Neural progenitor cell (in vitro differentiated cells): ENCODE results near the gene SPATA16. TPM values are rescaled to one million over a fixed set of nuclear protein-coding genes. Genes with fewer than 3 reads are reported as not detected.

Source experiments
- DNase-seq: peaks from one replicate; pipeline ENCODE4 v3.0.0-alpha.2; 2016; ENCODE audit warnings: low spot score
- H2AFZ ChIP-seq: fragments of 200-600 bp; sonication (generic); replicated peaks from 2 replicates; pipeline ENCODE4 v1.6.1; 2016; ENCODE audit warnings: antibody characterized with exemption
- H3F3A ChIP-seq: fragments of 200-600 bp; sonication (generic); 2 replicates; pipeline ENCODE4 v1.6.1; 2016; ENCODE audit warnings: antibody characterized with exemption, low read depth
- H3K27ac ChIP-seq: fragments of 200-600 bp; sonication (generic); 2 replicates; pipeline ENCODE4 v1.5.1; 2016; ENCODE audit warnings: mild to moderate bottlenecking
- H3K27me3 ChIP-seq: fragments of 200-600 bp; sonication (generic); 2 replicates; pipeline ENCODE4 v1.6.1; 2016; ENCODE audit warnings: mild to moderate bottlenecking, moderate library complexity
- H3K36me3 ChIP-seq: fragments of 200-600 bp; sonication (generic); 2 replicates; pipeline ENCODE4 v1.5.1; 2016
- H3K4me1 ChIP-seq: fragments of 200-600 bp; sonication (generic); 2 replicates; pipeline ENCODE4 v1.6.1; 2016; ENCODE audit warnings: mixed run types
- H3K4me2 ChIP-seq: fragments of 200-600 bp; sonication (generic); 2 replicates; pipeline ENCODE4 v1.6.1; 2016
- H3K4me3 ChIP-seq: fragments of 200-600 bp; sonication (generic); 2 replicates; pipeline ENCODE4 v1.5.1; 2016
- H3K79me2 ChIP-seq: fragments of 200-600 bp; sonication (generic); 2 replicates; pipeline ENCODE4 v1.6.1; 2016; ENCODE audit warnings: low read depth
- H3K9ac ChIP-seq: fragments of 200-600 bp; sonication (generic); 2 replicates; pipeline ENCODE4 v1.6.1; 2016
- H3K9me3 ChIP-seq: fragments of 200-600 bp; sonication (generic); 2 replicates; pipeline ENCODE4 v1.5.1; 2016; ENCODE audit warnings: low read depth
- H4K20me1 ChIP-seq: fragments of 200-600 bp; sonication (generic); 2 replicates; pipeline ENCODE4 v1.6.1; 2016; ENCODE audit warnings: low read depth
- H3K27ac Mint-ChIP-seq: 3 replicates; pipeline ENCODE4 v1.8.0; 2021; ENCODE audit warnings: mixed read lengths
- H3K27me3 Mint-ChIP-seq: 2 replicates; pipeline ENCODE4 v1.8.0; 2022; ENCODE audit warnings: low read depth, mild to moderate bottlenecking, inconsistent platforms, moderate library complexity, mixed read lengths; ENCODE audit not compliant: insufficient read depth
- H3K36me3 Mint-ChIP-seq: 3 replicates; pipeline ENCODE4 v1.8.0; 2021; ENCODE audit warnings: mixed read lengths
- H3K4me1 Mint-ChIP-seq: 3 replicates; pipeline ENCODE4 v1.8.0; 2021; ENCODE audit warnings: mixed read lengths
- H3K4me3 Mint-ChIP-seq: 3 replicates; pipeline ENCODE4 v1.8.0; 2021; ENCODE audit warnings: mild to moderate bottlenecking, moderate library complexity, mixed read lengths
- H3K9me3 Mint-ChIP-seq: 3 replicates; pipeline ENCODE4 v1.8.0; 2020; ENCODE audit warnings: mixed read lengths
- EZH2 ChIP-seq: fragments of 200-600 bp; sonication (generic); IDR thresholded peaks from 2 replicates; pipeline ENCODE4 v1.6.1; 2017; ENCODE audit warnings: antibody characterized with exemption, mild to moderate bottlenecking, moderate library complexity
- EZH2phosphoT487 ChIP-seq: fragments of 200-600 bp; sonication (generic); IDR thresholded peaks from 2 replicates; pipeline ENCODE4 v1.6.1; 2017; ENCODE audit warnings: antibody characterized with exemption
- total RNA-seq: library from RNA; depleted of rRNA; stranded (reverse); fragments of >200 nt; gene quantifications from 2 replicates; pipeline ENCODE4 v1.2.3, GENCODE V29; 2015; ENCODE audit warnings: low replicate concordance
- TF ChIP-seq, protein P1 (sequence below): fragments of 200-600 bp; sonication (generic); IDR thresholded peaks from 2 replicates; pipeline ENCODE4 v1.5.1; 2017; ENCODE audit warnings: antibody characterized with exemption, mild to moderate bottlenecking

Gene SPATA16
- total RNA-seq, 1 donor from 2014 or later = not detected

GRCh38 chr3:173038484-173038871, 102.6 kb downstream of the SPATA16 start:
- Mint-ChIP-seq H3K9me3 (no peaks in the 10 kb centered on the region), H3K27ac (no peak overlapping the region)
- no peaks in the 10 kb centered on the region for H3K36me3 ChIP-seq

GRCh38 chr3:173037840-173038483, 103.1 kb downstream of the SPATA16 start:
- Histone ChIP-seq H3K4me1 (no peaks in the 10 kb centered on the region), H3K27me3 (no peaks in the 10 kb centered on the region), H3K9ac (no peak overlapping the region), H3K36me3 (no peaks in the 10 kb centered on the region), H4K20me1 (no peaks in the 10 kb centered on the region), H3K4me3 (no peak overlapping the region), H2AFZ (no peak overlapping the region), H3K9me3 (no peaks in the 10 kb centered on the region), H3K4me2 (no peak overlapping the region), H3K79me2 (no peaks in the 10 kb centered on the region), H3F3A (no peaks in the 10 kb centered on the region), H3K27ac (no peak overlapping the region)
- Mint-ChIP-seq H3K4me3 (no peak overlapping the region), H3K4me1 (no peaks in the 10 kb centered on the region), H3K9me3 (no peaks in the 10 kb centered on the region), H3K36me3 (no peaks in the 10 kb centered on the region), H3K27ac (no peak overlapping the region), H3K27me3 (no peaks in the 10 kb centered on the region)
- no peak for DNase-seq
- TF ChIP-seq, protein P1, sequence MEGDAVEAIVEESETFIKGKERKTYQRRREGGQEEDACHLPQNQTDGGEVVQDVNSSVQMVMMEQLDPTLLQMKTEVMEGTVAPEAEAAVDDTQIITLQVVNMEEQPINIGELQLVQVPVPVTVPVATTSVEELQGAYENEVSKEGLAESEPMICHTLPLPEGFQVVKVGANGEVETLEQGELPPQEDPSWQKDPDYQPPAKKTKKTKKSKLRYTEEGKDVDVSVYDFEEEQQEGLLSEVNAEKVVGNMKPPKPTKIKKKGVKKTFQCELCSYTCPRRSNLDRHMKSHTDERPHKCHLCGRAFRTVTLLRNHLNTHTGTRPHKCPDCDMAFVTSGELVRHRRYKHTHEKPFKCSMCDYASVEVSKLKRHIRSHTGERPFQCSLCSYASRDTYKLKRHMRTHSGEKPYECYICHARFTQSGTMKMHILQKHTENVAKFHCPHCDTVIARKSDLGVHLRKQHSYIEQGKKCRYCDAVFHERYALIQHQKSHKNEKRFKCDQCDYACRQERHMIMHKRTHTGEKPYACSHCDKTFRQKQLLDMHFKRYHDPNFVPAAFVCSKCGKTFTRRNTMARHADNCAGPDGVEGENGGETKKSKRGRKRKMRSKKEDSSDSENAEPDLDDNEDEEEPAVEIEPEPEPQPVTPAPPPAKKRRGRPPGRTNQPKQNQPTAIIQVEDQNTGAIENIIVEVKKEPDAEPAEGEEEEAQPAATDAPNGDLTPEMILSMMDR = no peak
- TF ChIP-seq EZH2phosphoT487 (no peak), EZH2 (no peak)

More at GRCh38 chr3:173038484-173038871, 102.6 kb downstream of the SPATA16 start:
- no peaks in the 10 kb centered on the region for H3K36me3 Mint-ChIP-seq
- H3F3A ChIP-seq = no peaks in the 10 kb centered on the region
- no peak for DNase-seq
- H3K4me3 ChIP-seq = no peak overlapping the region
- no peak overlapping the region for H2AFZ ChIP-seq
- no peaks in the 10 kb centered on the region for H3K4me1 ChIP-seq
- no peaks in the 10 kb centered on the region for H3K4me1 Mint-ChIP-seq
- no peak overlapping the region for H3K9ac ChIP-seq
- TF ChIP-seq EZH2phosphoT487 = no peak
- TF ChIP-seq, protein P1 = no peak
- TF ChIP-seq EZH2 = no peak
- H3K27me3 Mint-ChIP-seq = no peaks in the 10 kb centered on the region
- no peaks in the 10 kb centered on the region for H3K27me3 ChIP-seq
- H3K79me2 ChIP-seq = no peaks in the 10 kb centered on the region
- H3K4me3 Mint-ChIP-seq = no peak overlapping the region
- H4K20me1 ChIP-seq = no peaks in the 10 kb centered on the region
- H3K27ac ChIP-seq = no peak overlapping the region
- no peak overlapping the region for H3K4me2 ChIP-seq
- H3K9me3 ChIP-seq = no peaks in the 10 kb centered on the region

DNA sequence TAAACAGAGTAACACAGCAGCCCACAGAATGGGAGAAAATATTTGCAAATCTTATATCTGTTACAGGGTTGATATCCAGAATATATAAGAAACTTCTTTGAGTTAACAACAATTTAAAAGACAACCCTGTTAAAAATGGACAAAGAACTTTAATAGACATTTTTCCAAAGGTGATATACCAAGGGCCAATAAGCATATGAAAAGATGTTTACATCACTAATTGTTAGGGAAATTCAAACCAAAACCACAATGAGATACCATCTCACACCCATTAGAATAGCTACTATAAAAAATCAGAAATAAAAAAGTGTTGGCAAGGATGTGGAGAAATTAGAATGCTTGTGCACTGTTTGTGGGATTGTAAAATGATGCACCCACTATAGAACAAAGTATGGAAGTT, 110.8 kb downstream of the SPATA16 start:
- no peaks in the 10 kb centered on the region for H3K9me3 ChIP-seq
- H3F3A ChIP-seq = no peaks in the 10 kb centered on the region
- H3K9me3 Mint-ChIP-seq = no peaks in the 10 kb centered on the region
- H3K27ac Mint-ChIP-seq = no peak overlapping the region
- no peaks in the 10 kb centered on the region for H4K20me1 ChIP-seq
- no peaks in the 10 kb centered on the region for H3K79me2 ChIP-seq
- no peaks in the 10 kb centered on the region for H3K4me1 ChIP-seq
- H3K4me3 Mint-ChIP-seq = no peak overlapping the region
- no peaks in the 10 kb centered on the region for H3K27me3 Mint-ChIP-seq
- no peak overlapping the region for H3K27ac ChIP-seq
- H3K9ac ChIP-seq = no peak overlapping the region
- no peaks in the 10 kb centered on the region for H3K4me1 Mint-ChIP-seq
- H3K36me3 ChIP-seq = no peaks in the 10 kb centered on the region
- DNase-seq = no peak
- no peak for TF ChIP-seq EZH2
- TF ChIP-seq EZH2phosphoT487 = no peak
- TF ChIP-seq, protein P1 = no peak
- no peak overlapping the region for H2AFZ ChIP-seq
- H3K27me3 ChIP-seq = no peaks in the 10 kb centered on the region
- no peak overlapping the region for H3K4me2 ChIP-seq
- no peaks in the 10 kb centered on the region for H3K36me3 Mint-ChIP-seq
- no peak overlapping the region for H3K4me3 ChIP-seq
